HG02623 (cell line): ENCODE results near the gene CXCL3.

Experiments
- ATAC-seq: cut with Tn5 transposase; IDR thresholded peaks from one replicate; pipeline ENCODE4 v1.9.1; 2021; ENCODE audit warnings: moderate library complexity; ENCODE audit not compliant: unreplicated experiment

CXCL3 gene

GRCh38 chr4:74056114-74056857 is 17.8 kb upstream of the CXCL3 start:
- no peak for ATAC-seq

- no peak for ATAC-seq
Observed at GRCh38 chr4:74055498-74055897, 17.0 kb upstream of the CXCL3 start.

GRCh38 chr4:74055096-74055495 is 16.6 kb upstream of the CXCL3 start:
- ATAC-seq: no peak

GRCh38 chr4:74054483-74055047 is 16.1 kb upstream of the CXCL3 start:
- no peak for ATAC-seq

GRCh38 chr4:74047152-74047551 is 8.7 kb upstream of the CXCL3 start:
- ATAC-seq: no peak

GRCh38 chr4:74045772-74046171 is 7.3 kb upstream of the CXCL3 start:
- no peak for ATAC-seq

- ATAC-seq: no peak
Observed at GRCh38 chr4:74045247-74045646, 6.8 kb upstream of the CXCL3 start.

GRCh38 chr4:74044677-74045076 is 6.2 kb upstream of the CXCL3 start:
- ATAC-seq: no peak

- ATAC-seq: no peak
Observed at GRCh38 chr4:74042681-74043080, 4.2 kb upstream of the CXCL3 start.

- ATAC-seq: no peak
Observed at GRCh38 chr4:74041418-74041817, 2.9 kb upstream of the CXCL3 start.

GRCh38 chr4:74039315-74039763 is 850 bp upstream of the CXCL3 start:
- no peak for ATAC-seq

- ATAC-seq: no peak
Observed at GRCh38 chr4:74038086-74038424, 434 bp downstream of the CXCL3 start.

GRCh38 chr4:74037076-74037955 is 1.2 kb downstream of the CXCL3 start:
- no peak for ATAC-seq

- no peak for ATAC-seq
Observed at GRCh38 chr4:74033739-74034138, 4.8 kb downstream of the CXCL3 start.

GRCh38 chr4:74032064-74032463 is 6.4 kb downstream of the CXCL3 start:
- ATAC-seq: no peak

- ATAC-seq: no peak
Observed at GRCh38 chr4:74031576-74031975, 6.9 kb downstream of the CXCL3 start.

- no peak for ATAC-seq
Observed at GRCh38 chr4:74030285-74030684, 8.2 kb downstream of the CXCL3 start.

- no peak for ATAC-seq
Observed at GRCh38 chr4:74028504-74028903, 10.0 kb downstream of the CXCL3 start.

- no peak for ATAC-seq
Observed at GRCh38 chr4:74023709-74024108, 14.8 kb downstream of the CXCL3 start.

GRCh38 chr4:74021601-74022000 is 16.9 kb downstream of the CXCL3 start:
- ATAC-seq: no peak

- no peak for ATAC-seq
Observed at GRCh38 chr4:74018771-74019170, 19.7 kb downstream of the CXCL3 start.

- ATAC-seq: no peak
Observed at GRCh38 chr4:74018116-74018515, 20.4 kb downstream of the CXCL3 start.
